Neutrophil (primary cell): ENCODE data around the gene TEC.
"Not testable (repeated sequence)": the region's sequence is repeated elsewhere in the genome, so short reads cannot be mapped to it uniquely, and the experiment has no call there.

ENCODE experiments used
- H3K27ac ChIP-seq: fragments of 200-600 bp; sonication (generic); 2 replicates; pipeline ENCODE4 v1.5.1; 2016; ENCODE audit warnings: mild to moderate bottlenecking, moderate library complexity
- H3K27me3 ChIP-seq: fragments of 200-600 bp; sonication (generic); 2 replicates; pipeline ENCODE4 v1.6.0; 2016; ENCODE audit warnings: mild to moderate bottlenecking
- H3K36me3 ChIP-seq: fragments of 200-600 bp; sonication (generic); 2 replicates; pipeline ENCODE4 v1.5.1; 2017
- H3K4me1 ChIP-seq, 2 experiments: fragments of 200-600 bp in 1 of 2; sonication (generic) in 1 of 2; 1 replicate in 1 of 2; 2 replicates in 1 of 2; pipeline versions ENCODE4 v1.5.1 to v1.6.1; 2013 to 2016; ENCODE audit warnings: low read depth in 1 of 2, low read length in 1 of 2, mild to moderate bottlenecking in 1 of 2, moderate library complexity in 1 of 2; ENCODE audit not compliant: control insufficient read depth in 1 of 2, insufficient read depth in 1 of 2
- H3K4me3 ChIP-seq, 2 experiments: fragments of 200-600 bp in 1 of 2; sonication (generic) in 1 of 2; 1 replicate in 1 of 2; 2 replicates in 1 of 2; pipeline ENCODE4 v1.5.1; 2013 to 2016; ENCODE audit warnings: low read depth in 1 of 2, low read length in 1 of 2, mild to moderate bottlenecking in 1 of 2, moderate library complexity in 1 of 2
- H3K9me3 ChIP-seq: fragments of 200-600 bp; sonication (generic); 2 replicates; pipeline ENCODE4 v1.5.1; 2016
- TF ChIP-seq, protein P1 (sequence below): fragments of 200-600 bp; sonication (generic); IDR thresholded peaks from 2 replicates; pipeline ENCODE4 v1.5.1; 2016; ENCODE audit warnings: antibody characterized with exemption

TEC gene

GRCh38 chr4:48188390-48188789 is 81.2 kb downstream of the TEC start:
- Histone ChIP-seq H3K9me3 (no peaks in the 10 kb centered on the region), H3K4me1 (peaks cover 8% of the 10 kb centered on the region in 2 experiments), H3K27me3 (no peaks in the 10 kb centered on the region), H3K4me3 (no peak overlapping the region), H3K36me3 (no peaks in the 10 kb centered on the region), H3K27ac (no peak overlapping the region)
- TF ChIP-seq, protein P1, sequence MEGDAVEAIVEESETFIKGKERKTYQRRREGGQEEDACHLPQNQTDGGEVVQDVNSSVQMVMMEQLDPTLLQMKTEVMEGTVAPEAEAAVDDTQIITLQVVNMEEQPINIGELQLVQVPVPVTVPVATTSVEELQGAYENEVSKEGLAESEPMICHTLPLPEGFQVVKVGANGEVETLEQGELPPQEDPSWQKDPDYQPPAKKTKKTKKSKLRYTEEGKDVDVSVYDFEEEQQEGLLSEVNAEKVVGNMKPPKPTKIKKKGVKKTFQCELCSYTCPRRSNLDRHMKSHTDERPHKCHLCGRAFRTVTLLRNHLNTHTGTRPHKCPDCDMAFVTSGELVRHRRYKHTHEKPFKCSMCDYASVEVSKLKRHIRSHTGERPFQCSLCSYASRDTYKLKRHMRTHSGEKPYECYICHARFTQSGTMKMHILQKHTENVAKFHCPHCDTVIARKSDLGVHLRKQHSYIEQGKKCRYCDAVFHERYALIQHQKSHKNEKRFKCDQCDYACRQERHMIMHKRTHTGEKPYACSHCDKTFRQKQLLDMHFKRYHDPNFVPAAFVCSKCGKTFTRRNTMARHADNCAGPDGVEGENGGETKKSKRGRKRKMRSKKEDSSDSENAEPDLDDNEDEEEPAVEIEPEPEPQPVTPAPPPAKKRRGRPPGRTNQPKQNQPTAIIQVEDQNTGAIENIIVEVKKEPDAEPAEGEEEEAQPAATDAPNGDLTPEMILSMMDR, result no peak

- Histone ChIP-seq H3K27ac (peak overlapping the region; percentile 11), H3K4me1 (peaks cover 8% of the 10 kb centered on the region in 2 experiments), H3K27me3 (no peaks in the 10 kb centered on the region), H3K4me3 (no peak overlapping the region), H3K9me3 (no peaks in the 10 kb centered on the region), H3K36me3 (no peaks in the 10 kb centered on the region)
- TF ChIP-seq, protein P1, result no peak
Observed at GRCh38 chr4:48187813-48188212, 81.8 kb downstream of the TEC start.

DNA sequence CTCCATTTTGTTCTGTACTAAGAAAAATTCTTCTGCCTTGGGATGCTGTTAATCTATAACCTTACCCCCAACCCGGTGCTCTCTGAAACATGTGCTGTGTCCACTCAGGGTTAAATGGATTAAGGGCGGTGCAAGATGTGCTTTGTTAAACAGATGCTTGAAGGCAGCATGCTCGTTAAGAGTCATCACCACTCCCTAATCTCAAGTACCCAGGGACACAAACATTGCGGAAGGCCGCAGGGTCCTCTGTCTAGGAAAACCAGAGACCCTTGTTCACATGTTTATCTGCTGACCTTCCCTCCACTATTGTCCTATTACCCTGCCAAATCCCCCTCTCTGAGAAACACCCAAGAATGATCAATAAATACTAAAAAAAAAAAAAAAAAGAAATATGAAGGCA is 82.6 kb downstream of the TEC start:
- H3K27me3 ChIP-seq, H3K4me1 ChIP-seq, H3K27ac ChIP-seq, H3K36me3 ChIP-seq, H3K9me3 ChIP-seq, H3K4me3 ChIP-seq: not testable (repeated sequence)

DNA sequence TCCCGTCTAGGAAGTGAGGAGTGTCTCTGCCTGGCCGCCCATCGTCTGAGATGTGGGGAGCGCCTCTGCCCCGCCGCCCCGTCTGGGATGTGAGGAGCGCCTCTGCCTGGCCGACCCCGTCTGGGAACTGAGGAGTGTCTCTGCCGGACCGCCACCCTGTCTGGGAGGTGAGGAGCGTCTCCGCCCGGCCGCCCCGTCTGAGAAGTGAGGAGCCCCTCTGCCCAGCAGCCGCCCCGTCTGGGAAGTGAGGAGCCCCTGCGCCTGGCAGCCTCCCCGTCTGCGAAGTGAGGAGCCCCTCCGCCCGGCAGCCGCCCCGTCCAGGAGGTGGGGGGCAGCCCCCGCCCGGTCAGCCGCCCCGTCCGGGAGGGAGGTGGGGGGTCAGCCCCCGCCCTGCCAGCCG is 83.2 kb downstream of the TEC start:
- not testable (repeated sequence) for H3K4me3 ChIP-seq, H3K36me3 ChIP-seq, H3K27me3 ChIP-seq, H3K27ac ChIP-seq, H3K9me3 ChIP-seq, H3K4me1 ChIP-seq

- no peaks in the 10 kb centered on the region for H3K9me3 ChIP-seq
- H3K27ac ChIP-seq, result no peak overlapping the region
- no peaks in the 10 kb centered on the region for H3K27me3 ChIP-seq
- no peaks in the 10 kb centered on the region for H3K36me3 ChIP-seq
- peaks cover 8% of the 10 kb centered on the region in 2 experiments for H3K4me1 ChIP-seq
- TF ChIP-seq, protein P1, result no peak
- no peak overlapping the region for H3K4me3 ChIP-seq
Observed at GRCh38 chr4:48184882-48185281, 84.8 kb downstream of the TEC start.

DNA sequence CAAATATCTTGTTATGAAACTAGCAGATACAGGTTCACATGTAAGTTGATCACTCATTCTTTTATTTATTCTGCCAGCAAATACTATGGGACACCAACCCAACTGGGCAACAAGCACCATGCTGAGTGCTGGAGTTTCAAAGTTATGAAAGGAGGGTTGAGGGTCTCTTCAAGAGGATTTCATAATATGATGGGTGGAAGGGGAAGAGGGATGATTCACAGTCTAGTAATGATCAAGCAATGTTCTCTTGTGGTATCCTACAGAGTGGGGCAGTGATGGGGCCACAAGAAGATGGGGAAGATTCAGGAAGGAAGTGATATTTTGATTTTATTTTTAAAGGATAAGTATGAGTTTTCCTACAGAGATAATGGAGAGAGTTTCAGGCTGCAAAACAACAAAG is 89.4 kb downstream of the TEC start:
- Histone ChIP-seq H3K9me3 (no peaks in the 10 kb centered on the region), H3K4me3 (no peak overlapping the region), H3K36me3 (peaks cover 2% of the 10 kb centered on the region), H3K27me3 (no peaks in the 10 kb centered on the region), H3K4me1 (no peaks in the 10 kb centered on the region), H3K27ac (no peak overlapping the region)
- TF ChIP-seq, protein P1, result no peak

DNA sequence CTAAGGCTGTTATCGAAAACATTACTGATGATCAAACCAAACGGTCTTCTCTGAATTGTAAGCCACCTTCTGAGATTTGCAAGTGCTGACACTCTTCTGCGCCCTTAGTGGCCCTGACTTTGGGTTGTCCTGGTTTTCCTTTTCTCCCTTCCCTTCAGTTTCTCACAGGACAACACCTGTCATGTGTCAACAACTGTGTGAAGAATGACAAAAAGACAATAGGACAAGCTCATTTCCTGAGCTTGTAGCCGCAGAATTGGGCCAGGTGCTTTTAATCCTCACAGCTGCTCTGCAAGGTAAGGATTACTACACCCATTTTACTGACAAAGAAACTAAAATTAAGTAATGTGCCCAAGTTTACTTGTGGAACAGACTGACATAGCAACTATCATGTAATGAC is 90.7 kb downstream of the TEC start:
- TF ChIP-seq, protein P1, result no peak
- no peak overlapping the region for H3K4me3 ChIP-seq
- peaks cover 8% of the 10 kb centered on the region for H3K36me3 ChIP-seq
- H3K9me3 ChIP-seq, result no peaks in the 10 kb centered on the region
- no peaks in the 10 kb centered on the region for H3K27me3 ChIP-seq
- H3K4me1 ChIP-seq, result no peaks in the 10 kb centered on the region
- no peak overlapping the region for H3K27ac ChIP-seq
